Stimulated activated CD8-positive, alpha-beta memory T cell treated with anti-CD3 and anti-CD28 coated beads, Interleukin-15, amount 100 ng/mL, for 48 hours (primary cell): Measurements from ENCODE around the gene CITED4.

ENCODE experiments used
- DNase-seq, 2 donors: peaks; one replicate each; pipeline ENCODE4 v3.0.0-alpha.2; 2020; ENCODE audit warnings: low read depth in 2 of 2

Gene CITED4

DNA sequence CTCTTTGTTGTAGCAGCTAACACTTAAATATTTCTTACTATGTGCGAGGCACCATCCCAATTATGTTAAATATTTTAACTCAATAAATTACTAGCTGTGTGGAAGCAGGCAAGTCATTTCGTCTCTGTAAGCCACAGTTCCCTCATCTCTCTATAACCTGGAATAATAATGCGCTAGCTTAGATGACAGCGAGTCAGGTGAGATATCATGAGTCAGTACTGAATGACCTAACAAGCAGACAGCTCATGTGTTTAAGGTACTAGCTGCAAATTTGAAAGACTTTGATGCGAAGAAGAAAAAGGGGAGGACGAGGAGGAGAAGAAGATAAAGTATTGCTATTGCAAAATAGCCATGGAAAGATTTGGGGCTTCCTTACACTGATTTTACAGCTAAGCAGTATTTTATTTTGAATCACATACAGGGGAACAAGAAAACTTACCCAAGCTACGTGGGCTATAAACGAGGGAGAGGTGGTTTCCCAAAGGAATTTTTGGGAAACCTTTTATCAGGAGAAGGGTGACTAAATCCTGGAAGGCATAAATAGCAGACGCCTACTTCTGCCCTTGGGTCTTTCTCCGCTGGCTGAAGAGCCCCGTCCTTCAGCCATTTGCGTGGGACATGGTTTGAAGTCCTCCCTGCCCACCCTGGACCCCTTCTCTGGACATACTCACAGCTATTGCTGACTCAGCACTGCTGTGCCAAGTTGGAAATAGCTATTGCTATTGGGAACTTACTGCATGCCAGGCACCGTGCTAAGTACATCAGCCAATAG is 8.9 kb downstream of the CITED4 start:
- DNase-seq, result no peak

DNA sequence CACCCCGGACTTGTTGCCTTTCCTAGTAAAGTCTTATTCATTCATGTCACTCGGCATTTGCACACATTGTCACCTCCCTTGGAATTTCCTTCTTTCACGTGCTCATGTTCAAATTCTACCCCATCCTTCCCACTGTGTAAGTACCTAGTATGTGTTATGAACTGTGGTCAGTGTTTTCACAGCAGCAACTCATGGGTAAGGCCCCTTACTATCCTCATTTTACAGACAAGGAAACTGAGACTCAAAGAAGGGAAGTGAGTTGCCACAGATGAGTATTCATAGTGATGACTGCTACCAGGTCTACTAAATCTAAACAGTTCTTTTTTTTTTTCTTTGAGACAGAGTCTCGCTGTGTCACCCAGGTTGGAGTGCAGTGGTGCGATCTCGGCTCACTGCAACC is 10.5 kb downstream of the CITED4 start:
- DNase-seq, result no peak

DNA sequence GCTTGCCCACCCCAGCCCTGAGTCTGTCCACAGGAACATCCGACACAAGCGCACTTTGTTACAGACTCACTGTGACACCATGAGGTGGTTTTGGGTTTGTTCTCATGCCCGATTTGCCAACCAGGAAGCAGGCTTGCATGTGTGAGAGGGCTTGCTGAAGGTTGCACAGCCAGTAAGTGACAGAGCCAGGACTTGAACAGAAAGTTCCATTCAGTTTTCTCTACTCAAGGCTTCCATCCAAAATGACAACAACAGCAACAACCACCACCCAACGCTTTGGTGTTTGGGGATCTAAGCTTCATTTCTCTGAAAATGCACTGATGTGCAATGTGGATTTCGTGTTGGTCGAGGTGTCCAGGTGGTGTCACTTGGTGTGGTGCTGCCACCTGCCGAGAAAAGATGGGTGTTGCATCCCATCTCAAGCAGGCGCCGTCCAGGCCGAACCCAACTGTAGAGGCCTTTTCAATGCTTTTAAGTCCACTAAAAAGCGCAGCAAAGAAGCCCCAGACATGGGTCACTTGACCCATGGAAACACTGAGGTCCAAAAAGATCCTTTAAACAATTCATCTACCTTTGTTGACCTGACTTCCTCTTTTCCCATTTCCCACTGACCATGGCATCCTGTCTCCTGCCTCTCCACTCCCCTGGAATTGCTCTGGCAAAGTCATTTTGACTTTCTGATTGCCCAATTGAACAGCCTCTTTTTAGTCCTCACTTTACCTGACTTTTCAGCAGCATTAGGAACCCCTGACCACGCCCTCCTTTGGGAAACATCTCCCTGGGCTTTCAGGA is 12.2 kb downstream of the CITED4 start:
- DNase-seq, result peak; percentile 57 to 58

DNA sequence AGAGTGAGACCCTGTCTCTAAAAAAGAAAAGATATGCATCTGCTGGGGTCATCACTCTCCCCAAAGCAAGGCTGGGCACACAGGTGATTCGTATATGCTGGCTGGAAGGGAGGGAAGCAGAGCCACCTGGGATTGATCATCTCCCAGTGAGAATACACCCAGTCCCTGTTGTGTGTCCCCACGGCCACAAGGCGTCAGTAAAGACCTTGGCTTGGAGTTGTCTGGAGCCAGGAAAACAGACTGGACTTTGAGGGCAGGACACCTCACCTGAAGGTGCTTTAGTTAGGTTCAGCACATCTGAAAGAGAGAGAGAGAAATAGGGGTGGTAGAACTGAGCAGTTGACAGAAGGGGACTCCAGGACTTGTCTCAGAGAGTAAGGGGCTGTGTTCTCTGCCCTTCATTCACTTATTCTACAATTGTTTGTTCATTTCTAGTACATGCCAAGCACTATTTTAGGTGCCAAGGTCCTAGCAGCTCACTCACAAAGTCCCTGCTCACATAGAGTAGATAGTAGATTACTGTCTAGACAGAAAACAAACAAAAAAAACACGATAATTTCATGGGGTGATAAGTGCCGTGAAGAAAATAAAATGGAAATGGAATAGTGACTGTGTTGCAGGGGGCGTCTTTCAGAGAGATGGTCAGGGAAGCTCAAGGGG is 13.5 kb downstream of the CITED4 start:
- no peak for DNase-seq

DNA sequence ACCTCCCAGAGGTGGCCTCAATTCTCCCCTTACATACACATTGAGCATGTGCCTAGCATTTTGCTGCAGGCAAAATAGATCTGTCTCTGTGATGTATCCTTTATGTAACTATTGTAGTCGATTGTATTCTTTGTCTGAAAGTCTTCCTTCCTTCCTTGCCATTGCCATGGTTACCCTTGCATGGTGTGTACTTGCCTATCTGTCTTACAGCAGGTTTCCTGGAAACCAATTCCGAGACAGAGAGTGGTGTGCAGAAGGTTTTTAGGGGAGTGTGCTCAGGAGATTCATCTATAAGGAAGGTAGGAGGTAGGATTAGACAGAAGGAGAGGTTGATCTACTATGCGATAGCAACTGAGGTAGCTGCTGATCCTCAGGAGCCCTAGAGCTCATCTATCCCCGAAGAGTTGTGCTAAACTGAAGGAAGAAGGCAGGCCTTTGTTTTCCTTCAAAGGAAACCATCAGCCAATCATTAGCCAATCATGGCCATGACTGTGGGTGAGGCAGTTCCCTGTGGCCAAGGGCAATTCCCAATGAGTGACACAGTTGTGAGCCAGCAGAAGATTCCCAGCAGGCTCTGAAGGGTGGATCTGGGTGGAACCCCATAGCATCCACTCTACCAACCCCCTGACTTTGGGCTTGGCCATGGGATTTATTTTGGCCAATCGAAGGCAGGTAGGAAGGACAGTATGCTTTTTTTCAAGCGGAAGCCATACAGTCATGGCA is 15.0 kb downstream of the CITED4 start:
- no peak for DNase-seq

DNA sequence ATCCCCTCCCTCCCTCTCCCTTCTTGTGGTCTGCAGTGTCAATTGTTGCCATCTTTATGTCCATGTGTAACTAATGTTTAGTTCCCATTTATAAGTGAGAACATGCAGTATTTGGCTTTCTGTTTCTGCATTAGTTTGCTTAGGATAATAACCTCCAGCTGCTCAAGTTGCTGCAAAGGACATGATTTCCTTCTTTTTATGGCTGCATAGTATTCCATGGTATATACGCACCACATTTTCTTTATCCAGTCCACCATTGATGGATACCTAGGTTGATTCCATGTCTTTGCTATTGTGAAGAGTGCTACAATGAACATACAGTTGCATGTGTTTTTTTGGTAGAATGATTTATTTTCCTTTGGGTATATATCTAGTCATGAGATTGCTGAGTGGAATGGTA is 16.3 kb downstream of the CITED4 start:
- DNase-seq, result no peak

DNA sequence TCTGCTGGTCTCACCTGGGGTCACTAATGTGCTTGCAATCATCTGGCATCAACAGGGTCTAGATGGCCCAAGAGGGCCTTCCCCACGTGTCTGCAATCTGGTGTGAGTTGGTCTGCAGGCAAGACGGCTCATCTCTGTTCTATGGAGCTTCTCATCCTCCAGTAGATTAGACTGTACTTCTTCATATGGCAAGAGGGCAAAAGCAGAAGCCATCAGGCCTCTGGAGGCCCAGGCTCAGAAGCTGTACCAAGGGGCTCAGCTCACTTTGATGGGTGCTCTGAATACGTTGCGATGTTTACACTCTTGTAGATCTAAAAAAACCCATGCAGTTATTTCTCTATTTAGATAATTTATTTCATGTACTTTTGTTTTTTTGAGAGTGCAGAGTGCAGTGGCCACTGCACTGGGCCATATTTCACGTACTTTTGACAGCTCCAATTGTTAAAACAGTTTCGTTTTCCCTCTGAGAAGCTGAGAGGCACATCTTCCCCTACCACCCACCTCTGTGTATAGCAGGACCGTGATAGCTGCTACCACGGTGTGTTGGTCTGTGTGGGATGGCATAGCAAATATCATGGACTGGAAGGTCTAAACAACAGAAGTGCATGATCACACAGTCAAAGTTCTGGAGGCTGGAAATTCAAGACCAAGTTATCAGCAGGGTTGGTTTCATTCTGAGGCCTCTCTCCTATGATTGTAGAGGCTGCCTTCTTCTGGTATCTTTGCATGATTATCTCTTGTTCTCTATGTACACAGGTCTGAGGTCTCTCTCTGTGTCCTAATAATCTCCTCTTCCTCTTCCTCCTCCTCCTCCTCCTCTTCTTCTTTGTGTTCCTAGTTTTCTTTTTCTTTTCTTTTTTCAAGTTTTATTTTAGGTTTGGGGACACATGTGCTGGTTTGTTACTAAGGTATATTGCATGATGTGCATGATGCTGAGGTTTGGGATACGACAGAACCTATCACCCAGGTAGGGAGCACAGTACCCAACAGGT is 17.0 kb downstream of the CITED4 start:
- DNase-seq, result no peak

DNA sequence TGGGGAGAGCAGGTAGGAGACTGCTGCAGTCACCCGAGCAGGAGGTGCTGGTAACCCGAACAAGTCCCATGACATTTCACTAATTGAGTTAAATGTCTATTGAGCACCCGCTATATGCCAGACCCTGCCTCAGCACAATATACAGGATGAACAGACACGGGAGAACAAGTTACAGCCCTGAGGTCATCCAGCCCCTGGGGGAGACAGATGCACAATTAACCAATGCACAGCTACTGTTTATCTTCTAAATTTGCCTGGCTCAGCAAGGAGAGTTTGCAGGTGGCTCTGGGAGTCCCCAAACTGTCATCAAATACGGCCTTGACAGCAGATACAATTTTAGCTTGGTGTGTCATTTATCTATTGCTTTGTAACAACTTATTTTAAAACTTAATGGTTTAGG is 18.1 kb downstream of the CITED4 start:
- no peak for DNase-seq

DNA sequence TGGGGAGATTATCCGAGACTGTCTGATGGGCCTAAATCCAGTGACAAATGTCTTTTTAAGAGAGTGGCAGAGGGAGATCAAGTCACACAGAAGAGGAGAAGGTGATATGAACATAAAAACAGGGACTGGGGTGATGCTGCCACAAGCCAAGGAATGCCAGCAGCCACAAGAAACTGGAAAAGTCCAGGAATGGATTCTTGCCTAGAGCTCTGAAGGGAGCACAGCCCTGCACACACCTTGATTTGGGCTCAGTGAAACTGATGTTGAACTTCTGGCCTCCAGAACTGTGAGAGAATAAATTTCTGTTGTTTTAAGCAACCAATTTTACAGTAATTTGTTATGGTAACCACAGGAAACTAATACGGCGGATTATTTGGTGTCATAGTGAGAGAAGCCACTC is 19.5 kb downstream of the CITED4 start:
- no peak for DNase-seq

DNA sequence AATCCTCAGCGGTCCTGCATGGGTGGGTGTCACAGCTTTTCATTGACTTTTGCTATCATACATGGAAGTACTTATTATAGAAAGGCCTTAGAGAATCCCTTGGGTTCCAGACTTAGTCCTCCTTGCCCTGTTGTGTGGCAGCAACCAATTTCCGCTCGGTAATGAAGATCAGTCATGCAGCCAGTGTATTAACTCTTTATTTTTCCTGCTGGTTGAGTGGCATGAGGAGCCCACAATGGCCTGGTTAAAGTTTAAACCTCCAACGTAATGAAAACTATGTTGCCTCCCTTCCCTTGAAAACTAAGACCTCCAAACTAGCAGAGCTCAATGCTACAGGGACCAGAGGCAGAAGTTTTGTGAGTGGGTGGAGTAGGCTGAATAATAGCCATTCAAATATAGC is 20.0 kb downstream of the CITED4 start:
- no peak for DNase-seq

DNA sequence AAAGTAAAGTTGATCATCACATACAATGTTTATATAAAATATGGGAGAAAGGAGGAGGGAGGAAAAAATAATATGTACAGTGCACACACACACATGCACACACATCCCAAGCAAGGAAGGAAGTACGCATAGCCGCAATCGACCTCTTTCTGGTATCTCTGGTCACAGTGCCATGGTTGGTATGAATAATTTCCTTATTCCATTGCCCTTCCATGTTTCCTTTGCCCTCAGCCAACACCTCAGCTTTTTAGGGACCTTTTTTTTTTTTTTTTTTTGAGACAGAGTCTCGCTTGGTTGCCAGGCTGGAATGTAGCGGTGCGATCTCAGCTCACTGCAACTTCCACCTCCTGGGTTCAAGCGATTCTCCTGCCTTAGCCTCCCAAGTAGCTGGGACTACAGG is 20.6 kb downstream of the CITED4 start:
- no peak for DNase-seq

DNA sequence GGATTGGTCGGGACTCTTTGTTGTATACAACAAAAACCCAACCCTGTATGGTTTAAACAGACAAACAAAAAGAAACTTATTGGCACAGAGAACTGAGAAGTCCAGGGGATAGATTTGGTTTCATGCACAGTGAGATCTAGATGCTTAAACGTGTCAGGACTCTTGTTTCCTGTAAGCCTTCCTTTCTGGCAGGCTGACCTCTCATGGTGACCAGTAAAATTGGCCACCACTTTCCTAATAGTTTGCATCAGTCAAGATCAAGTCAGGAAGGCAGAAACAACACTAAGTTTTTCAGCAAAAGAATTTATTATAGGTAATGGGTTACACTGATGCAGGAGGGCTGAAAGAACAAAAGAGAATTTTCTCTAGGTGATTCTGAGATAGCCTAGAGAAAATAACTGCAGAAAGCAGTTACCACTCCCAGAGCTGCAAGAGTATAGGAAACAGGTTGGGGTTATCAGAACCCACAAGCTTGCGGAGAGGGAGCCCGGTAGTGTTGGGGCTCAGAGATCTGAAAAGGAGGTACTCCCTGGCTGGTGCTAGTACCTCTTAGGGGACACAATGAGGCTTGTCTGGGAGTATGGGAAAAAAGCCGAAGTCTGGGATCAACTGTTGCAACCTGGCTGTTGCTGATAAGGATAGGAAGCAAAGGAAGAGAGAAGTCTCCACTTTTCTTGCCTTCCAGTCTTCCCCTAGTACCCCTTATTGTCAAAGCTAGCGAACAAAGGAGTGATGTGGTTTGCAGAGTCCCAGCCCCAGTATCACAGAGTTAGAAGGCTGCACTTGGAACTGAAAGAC is 21.4 kb downstream of the CITED4 start:
- DNase-seq, result no peak

DNA sequence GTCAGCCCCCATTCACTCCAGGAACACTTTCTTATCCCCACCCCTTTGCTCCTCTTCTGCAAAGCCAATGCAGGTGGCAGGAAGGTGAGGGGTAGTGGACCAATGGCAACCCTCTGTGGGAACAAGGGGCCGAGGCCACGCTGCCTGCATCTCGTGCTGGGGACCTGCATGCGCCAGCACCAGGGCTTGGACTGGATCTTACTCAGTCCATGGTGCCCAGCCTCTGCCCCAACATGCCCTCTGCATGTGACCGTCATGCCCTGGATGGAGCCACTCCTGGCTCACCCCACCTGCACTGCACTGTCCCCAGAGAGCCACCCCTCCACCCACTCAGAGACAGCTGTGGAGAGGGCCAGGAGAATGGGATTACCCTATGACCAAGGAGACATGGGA is 22.2 kb downstream of the CITED4 start:
- DNase-seq, result no peak

DNA sequence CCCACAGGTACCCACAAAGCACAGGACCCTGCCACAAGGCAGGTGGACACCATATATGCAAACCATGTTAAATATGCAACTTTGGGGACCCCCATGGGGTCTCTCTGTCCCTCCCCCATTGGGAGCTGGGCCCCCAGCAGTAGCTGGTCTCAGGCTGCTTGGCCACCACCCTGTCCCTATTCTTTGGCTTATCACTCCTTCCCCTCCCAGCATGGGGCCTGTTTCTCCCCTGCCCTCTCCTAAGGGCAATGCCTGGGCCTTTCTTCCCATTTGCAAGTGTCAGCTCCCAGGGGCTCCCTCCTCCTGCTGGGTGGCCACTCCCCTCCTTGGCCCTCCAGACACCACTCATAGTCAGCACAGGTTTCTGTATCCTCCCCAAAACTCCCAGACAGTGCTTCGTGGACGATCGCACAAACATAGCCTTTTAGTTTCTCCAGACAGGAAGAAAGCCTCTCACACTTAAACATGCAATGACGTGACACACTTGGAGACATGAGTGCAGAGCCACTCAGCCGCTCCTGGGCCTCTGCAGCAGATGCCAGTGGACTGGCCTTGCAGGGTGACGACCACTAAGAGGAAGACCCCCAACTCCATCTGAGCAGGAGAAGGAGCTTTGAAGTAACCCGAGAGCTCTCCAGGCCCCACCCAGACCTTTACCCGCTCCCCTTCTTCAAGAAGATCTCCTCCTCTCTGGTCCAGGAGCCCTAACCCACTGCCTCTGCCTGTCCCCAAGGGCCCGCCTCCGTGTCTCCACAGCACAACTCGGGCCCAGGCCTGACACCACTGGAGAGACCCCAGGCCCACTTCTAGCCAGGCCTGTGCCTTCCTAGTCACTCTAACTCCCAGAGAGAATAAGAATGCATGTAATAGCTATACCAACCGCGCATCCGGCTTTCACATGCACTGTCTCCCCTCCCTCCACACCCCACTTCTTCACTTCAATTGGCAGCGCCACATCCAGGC is 22.9 kb downstream of the CITED4 start:
- DNase-seq, result no peak

DNA sequence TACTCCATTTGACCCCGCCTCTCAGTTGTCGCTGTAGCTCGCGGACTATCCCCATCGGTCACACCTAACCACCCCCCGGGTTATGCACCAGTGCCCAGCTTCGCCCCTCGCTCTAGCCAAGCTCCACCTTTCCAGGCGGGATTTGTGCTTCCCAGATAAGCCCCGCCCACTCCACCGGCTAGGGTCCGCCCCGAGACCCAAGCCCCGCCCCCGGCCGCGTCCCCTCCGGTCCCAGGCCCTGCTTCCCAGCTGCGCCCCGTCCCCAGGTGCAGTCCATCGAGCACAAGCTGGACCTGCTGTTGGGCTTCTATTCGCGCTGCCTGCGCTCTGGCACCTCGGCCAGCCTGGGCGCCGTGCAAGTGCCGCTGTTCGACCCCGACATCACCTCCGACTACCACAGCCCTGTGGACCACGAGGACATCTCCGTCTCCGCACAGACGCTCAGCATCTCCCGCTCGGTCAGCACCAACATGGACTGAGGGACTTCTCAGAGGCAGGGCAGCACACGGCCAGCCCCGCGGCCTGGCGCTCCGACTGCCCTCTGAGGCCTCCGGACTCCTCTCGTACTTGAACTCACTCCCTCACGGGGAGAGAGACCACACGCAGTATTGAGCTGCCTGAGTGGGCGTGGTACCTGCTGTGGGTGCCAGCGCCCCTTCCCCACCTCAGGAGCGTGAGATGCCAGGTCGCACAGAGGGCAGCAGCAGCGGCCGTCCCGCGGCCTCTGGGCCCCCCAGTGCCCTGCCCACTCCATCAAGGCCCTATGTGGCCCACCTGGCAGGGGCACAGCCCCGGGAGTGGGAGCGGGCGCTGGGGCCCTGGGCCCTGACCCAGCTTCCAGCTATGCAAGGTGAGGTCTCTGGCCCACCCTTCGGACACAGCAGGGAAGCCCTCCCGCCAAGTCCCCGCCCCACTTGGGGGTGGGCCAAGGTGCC is 23.9 kb downstream of the CITED4 start:
- no peak for DNase-seq

DNA sequence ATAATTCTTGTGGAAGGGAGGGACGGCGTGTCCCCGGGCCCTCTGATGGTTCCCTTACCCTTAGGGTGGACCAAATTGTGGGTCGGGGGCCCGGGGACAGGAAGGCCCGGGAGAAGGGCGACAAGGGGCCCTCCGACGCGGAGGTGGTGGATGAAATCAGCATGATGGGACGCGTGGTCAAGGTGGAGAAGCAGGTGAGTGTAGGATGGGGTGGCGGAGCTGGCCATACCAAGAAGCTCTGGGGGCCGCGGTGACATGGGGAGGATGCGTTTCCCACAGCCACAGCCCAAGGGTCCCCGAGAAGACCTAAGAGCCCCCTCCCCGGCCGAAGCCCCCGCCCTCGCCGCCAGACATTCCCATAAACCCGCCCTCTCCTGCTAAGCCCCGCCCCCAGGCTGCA is 24.6 kb downstream of the CITED4 start:
- no peak for DNase-seq

DNA sequence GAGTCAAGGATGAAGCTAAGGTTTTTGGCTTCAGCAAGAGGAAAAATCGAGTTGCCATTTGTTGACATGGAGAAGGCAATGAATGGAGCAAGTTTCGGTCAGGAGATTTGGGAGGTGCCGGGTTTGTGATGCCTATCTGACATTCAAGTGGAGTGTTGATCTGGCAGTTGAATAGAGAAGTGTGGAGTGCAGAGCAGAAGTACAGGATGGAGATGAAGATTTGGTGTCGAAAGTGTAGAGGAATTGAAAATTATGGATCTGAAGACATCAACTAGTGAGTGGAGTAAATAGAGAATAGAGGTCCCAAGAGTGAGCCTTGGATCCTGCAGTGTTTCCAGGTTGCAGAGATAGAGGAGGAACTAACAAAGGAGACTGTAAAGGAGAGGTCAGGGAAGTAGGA is 25.9 kb downstream of the CITED4 start:
- no peak for DNase-seq
